ENCODE measurements around the gene MAP2K1.
"Not testable (repeated sequence)": the region's sequence is repeated elsewhere in the genome, so short reads cannot be mapped to it uniquely, and the experiment has no call there.

The MAP2K1 gene

GRCh38 chr15:66456211-66456610, 69.5 kb downstream of the MAP2K1 start:
- DNase-seq (ENCODE audit: low read depth in 1 of 2, low spot score in 1 of 2) = no peak
- H3K4me3 ChIP-seq (replicated peaks; ENCODE audit: insufficient read depth, low read length) = no peak overlapping the region
- no peak overlapping the region for H3K27ac ChIP-seq (replicated peaks)
- TF ChIP-seq POLR2AphosphoS5 (IDR thresholded peaks at IDR 0.05; ENCODE audit: low read depth) (no peak), SPI1 (IDR thresholded peaks at IDR 0.05; ENCODE audit: borderline replicate concordance, low read depth) (no peak), CTCF (IDR thresholded peaks at IDR 0.05; ENCODE audit: insufficient read depth, low read length) (no peak), REST (IDR thresholded peaks at IDR 0.05; ENCODE audit: insufficient replicate concordance, low read depth) (no peak), GABPA (IDR thresholded peaks at IDR 0.05; ENCODE audit: low read depth) (no peak)
- no peaks in the 10 kb centered on the region for H3K27me3 ChIP-seq (ENCODE audit: insufficient read depth, poor library complexity, severe bottlenecking)

GRCh38 chr15:66459818-66460615, 73.3 kb downstream of the MAP2K1 start:
- H3K27ac ChIP-seq (replicated peaks) = no peak overlapping the region

GRCh38 chr15:66461294-66461693, 74.6 kb downstream of the MAP2K1 start:
- not testable (repeated sequence) for DNase-seq (ENCODE audit: low read depth in 1 of 2, low spot score in 1 of 2); H3K4me3 ChIP-seq (replicated peaks; ENCODE audit: insufficient read depth, low read length); H3K27me3 ChIP-seq (ENCODE audit: insufficient read depth, poor library complexity, severe bottlenecking); H3K27ac ChIP-seq (replicated peaks)

More at GRCh38 chr15:66459818-66460615, 73.3 kb downstream of the MAP2K1 start:
- no peak overlapping the region for H3K4me3 ChIP-seq (replicated peaks; ENCODE audit: insufficient read depth, low read length)
- no peaks in the 10 kb centered on the region for H3K27me3 ChIP-seq (ENCODE audit: insufficient read depth, poor library complexity, severe bottlenecking)
- no peak for DNase-seq (ENCODE audit: low read depth in 1 of 2, low spot score in 1 of 2)
- no peak for TF ChIP-seq CTCF (IDR thresholded peaks at IDR 0.05; ENCODE audit: insufficient read depth, low read length)
- TF ChIP-seq SPI1 (IDR thresholded peaks at IDR 0.05; ENCODE audit: borderline replicate concordance, low read depth) = no peak
- no peak for TF ChIP-seq REST (IDR thresholded peaks at IDR 0.05; ENCODE audit: insufficient replicate concordance, low read depth)
- TF ChIP-seq GABPA (IDR thresholded peaks at IDR 0.05; ENCODE audit: low read depth) = no peak
- TF ChIP-seq POLR2AphosphoS5 (IDR thresholded peaks at IDR 0.05; ENCODE audit: low read depth) = no peak

- TF ChIP-seq SPI1 (IDR thresholded peaks at IDR 0.05; ENCODE audit: borderline replicate concordance, low read depth) (no peak), POLR2AphosphoS5 (IDR thresholded peaks at IDR 0.05; ENCODE audit: low read depth) (no peak), GABPA (IDR thresholded peaks at IDR 0.05; ENCODE audit: low read depth) (no peak), REST (IDR thresholded peaks at IDR 0.05; ENCODE audit: insufficient replicate concordance, low read depth) (no peak), CTCF (IDR thresholded peaks at IDR 0.05; ENCODE audit: insufficient read depth, low read length) (no peak)
- no peak overlapping the region for H3K4me3 ChIP-seq (replicated peaks; ENCODE audit: insufficient read depth, low read length)
- no peaks in the 10 kb centered on the region for H3K27me3 ChIP-seq (ENCODE audit: insufficient read depth, poor library complexity, severe bottlenecking)
- DNase-seq (ENCODE audit: low read depth in 1 of 2, low spot score in 1 of 2) = no peak
- no peak overlapping the region for H3K27ac ChIP-seq (replicated peaks)
These were observed 75.2 kb downstream of the MAP2K1 start for GRCh38 chr15:66461917-66462316.

All from HL-60 (cell line).